Motor neuron (in vitro differentiated cells): Measurements from ENCODE around the gene CATSPERD. TPM values are rescaled to one million over a fixed set of nuclear protein-coding genes. Genes with fewer than 3 reads are reported as not detected.
A peak's percentile ranks its signal among the peaks of the same experiment; 100 is the strongest.

Source experiments
- ATAC-seq, 8 experiments: fragments of 200-7000 bp; cut with Tn5 transposase; replicated peaks in 6 of 8; 2 replicates each; pipeline ENCODE4 v1.8.0; 2021; ENCODE audit warnings: mild to moderate bottlenecking in 8 of 8, moderate library complexity in 8 of 8
- H3K27ac ChIP-seq, 2 donors: fragments of 250-450 bp; sonication (Bioruptor Pico); 2 replicates each; pipeline ENCODE4 v1.9.0; 2021; ENCODE audit warnings: antibody characterized with exemption in 2 of 2, mild to moderate bottlenecking in 2 of 2, moderate library complexity in 1 of 2
- H3K4me1 ChIP-seq, 2 donors: fragments of 250-450 bp; sonication (Bioruptor Pico); replicated peaks in 1 of 2; 2 replicates each; pipeline ENCODE4 v1.6.1; 2021; ENCODE audit warnings: antibody characterized with exemption in 2 of 2, mild to moderate bottlenecking in 2 of 2, moderate library complexity in 1 of 2
- H3K4me3 ChIP-seq, 5 donors: fragments of 250-450 bp; sonication (Bioruptor Pico); 2 replicates each; pipeline ENCODE4 v1.9.0; 2021; ENCODE audit warnings: antibody characterized with exemption in 5 of 5, mild to moderate bottlenecking in 5 of 5, moderate library complexity in 4 of 5
- WGBS, 10 experiments: fragments of 450-650 bp; shearing (Covaris generic); methylation state at CpG; one replicate each; pipeline ENCODE4 v1.0.0; 2022; 5-methylcytosine and 5-hydroxymethylcytosine counted together
- in situ Hi-C, 9 experiments: fragments of 400-800 bp; cut with MboI; loops; one replicate each; pipeline ENCODE4 v1.15.0; 2021; ENCODE audit warnings: low sequenced_read_pairs in 9 of 9, low pct_unique_long_range_greater_than_20kb in 2 of 9; ENCODE audit not compliant: unreplicated experiment in 9 of 9
- total RNA-seq, 8 experiments: library from RNA; unstranded; fragments of 300-600 nt; gene quantifications; 2 replicates each; pipeline versions ENCODE4 v1.2.3 to v1.2.4, GENCODE V29; 2022

Gene CATSPERD
- total RNA-seq, 8 experiments from 2014 or later = 0.05 TPM; not detected in 7

GRCh38 chr19:5790559-5791520 is 70.4 kb downstream of the CATSPERD start, which contains the start of gene DUS3L:
Gene DUS3L, minus strand, starts transcription at chr19:5791163. Its CDS starts 22 bp downstream, at chr19:5791141.
- Histone ChIP-seq H3K27ac (peak within 1 kb of the TSS; percentile 97), H3K4me3 (peak within 1 kb of the TSS; percentile 71 to 95 (median 90)), H3K4me1 (peaks cover 3 to 4% of the 10 kb centered on the region in 2 donors)
- ATAC-seq = peak; percentile 91 to 96 (median 94)
- 0 to 80% (median 9%) methylated on average over 2 to 21 of the region's 72 CpGs; no CpG with 5 or more reads in 2 of the 10 experiments for WGBS, 10 experiments
- in situ Hi-C loops = no loop called here

GRCh38 chr19:5792224-5792623 is 71.8 kb downstream of the CATSPERD start:
- Histone ChIP-seq H3K27ac (no peak overlapping the region), H3K4me1 (peaks cover 3 to 4% of the 10 kb centered on the region in 2 donors), H3K4me3 (no peak overlapping the region)
- in situ Hi-C loops = no loop called here
- 6 to 100% (median 93%) methylated on average over 1 to 17 of the region's 18 CpGs; no CpG with 5 or more reads in 1 of the 10 experiments for WGBS, 10 experiments
- no peak for ATAC-seq

- no peak for ATAC-seq
- no peak overlapping the region for H3K27ac ChIP-seq
- H3K4me3 ChIP-seq = no peak overlapping the region
- 67 to 100% (median 98%) methylated on average over 1 to 3 of the region's 3 CpGs for WGBS, 10 experiments
- in situ Hi-C loops = no loop called here
- H3K4me1 ChIP-seq = peaks cover 3 to 4% of the 10 kb centered on the region in 2 donors
Observed at GRCh38 chr19:5793188-5793587, 72.8 kb downstream of the CATSPERD start.

GRCh38 chr19:5795382-5795919 is 75.0 kb downstream of the CATSPERD start:
- WGBS, 10 experiments = 61 to 100% (median 83%) methylated on average over 1 to 5 of the region's 7 CpGs; no CpG with 5 or more reads in 3 of the 10 experiments
- peaks cover 0 to 4% of the 10 kb centered on the region in 2 donors for H3K4me1 ChIP-seq
- ATAC-seq = no peak
- no peak overlapping the region for H3K4me3 ChIP-seq
- in situ Hi-C loops = no loop called here
- H3K27ac ChIP-seq = no peak overlapping the region

- H3K4me1 ChIP-seq = peaks cover 5 to 11% of the 10 kb centered on the region in 2 donors
- 60 to 100% (median 85%) methylated on average over 1 to 8 of the region's 8 CpGs; no CpG with 5 or more reads in 3 of the 10 experiments for WGBS, 10 experiments
- no peak overlapping the region for H3K4me3 ChIP-seq
- no peak for ATAC-seq
- in situ Hi-C loops = no loop called here
- no peak overlapping the region for H3K27ac ChIP-seq
Observed at GRCh38 chr19:5798244-5798643, 77.8 kb downstream of the CATSPERD start.

- in situ Hi-C loops = loop anchor here in 1 of 9 experiments (10.0 to 25.0 kb wide), 2 partner anchors 85 to 213 kb away; no protein-coding TSS in a partner anchor
- no peak overlapping the region for H3K4me3 ChIP-seq
- WGBS, 10 experiments = 36 to 85% (median 59%) methylated on average over 1 to 6 of the region's 37 CpGs; no CpG with 5 or more reads in 6 of the 10 experiments
- peaks cover 5 to 17% of the 10 kb centered on the region in 2 donors for H3K4me1 ChIP-seq
- H3K27ac ChIP-seq = no peak overlapping the region
- ATAC-seq = no peak
Observed at GRCh38 chr19:5799247-5800241, 79.1 kb downstream of the CATSPERD start.

GRCh38 chr19:5800361-5801270 is 80.2 kb downstream of the CATSPERD start:
- H3K27ac ChIP-seq = no peak overlapping the region
- H3K4me1 ChIP-seq = peaks cover 5 to 19% of the 10 kb centered on the region in 2 donors
- in situ Hi-C loops = loop anchor here in 1 of 9 experiments (10.0 to 25.0 kb wide), 2 partner anchors 84 to 212 kb away; no protein-coding TSS in a partner anchor
- H3K4me3 ChIP-seq = no peak overlapping the region
- peak in 1 of 8 experiments; percentile 7 for ATAC-seq
- 20 to 100% (median 69%) methylated on average over 1 to 6 of the region's 17 CpGs; no CpG with 5 or more reads in 4 of the 10 experiments for WGBS, 10 experiments

- 0 to 100% (median 10%) methylated on average over 1 to 4 of the region's 33 CpGs; no CpG with 5 or more reads in 4 of the 10 experiments for WGBS, 10 experiments
- peaks cover 11 to 26% of the 10 kb centered on the region in 2 donors for H3K4me1 ChIP-seq
- peak in 7 of 8 experiments; percentile 37 to 65 (median 45) for ATAC-seq
- H3K4me3 ChIP-seq = no peak overlapping the region
- in situ Hi-C loops = loop anchor here in 1 of 9 experiments (10.0 to 25.0 kb wide), 2 partner anchors 83 to 210 kb away; no protein-coding TSS in a partner anchor
- peak overlapping the region in 1 of 2 donors; percentile 0 for H3K27ac ChIP-seq
Observed at GRCh38 chr19:5801796-5802619, 81.6 kb downstream of the CATSPERD start.

GRCh38 chr19:5803441-5803751 is 83.0 kb downstream of the CATSPERD start:
- in situ Hi-C loops = loop anchor here in 1 of 9 experiments (10.0 to 25.0 kb wide), 2 partner anchors 81 to 209 kb away; no protein-coding TSS in a partner anchor
- no peak for ATAC-seq
- Histone ChIP-seq H3K27ac (no peak overlapping the region), H3K4me1 (peaks cover 11 to 26% of the 10 kb centered on the region in 2 donors), H3K4me3 (no peak overlapping the region)
- 0 to 42% methylated on average over 1 to 7 of the region's 8 CpGs; no CpG with 5 or more reads in 8 of the 10 experiments for WGBS, 10 experiments

- in situ Hi-C loops = loop anchor here in 1 of 9 experiments (10.0 to 25.0 kb wide), 2 partner anchors 81 to 208 kb away; no protein-coding TSS in a partner anchor
Observed at GRCh38 chr19:5803752-5804515, 83.5 kb downstream of the CATSPERD start.

More at GRCh38 chr19:5803752-5804515, 83.5 kb downstream of the CATSPERD start:
- WGBS, 10 experiments = 14 to 35% methylated on average over 10 to 12 of the region's 54 CpGs; no CpG with 5 or more reads in 8 of the 10 experiments
- Histone ChIP-seq H3K4me1 (peaks cover 11 to 26% of the 10 kb centered on the region in 2 donors), H3K27ac (no peak overlapping the region), H3K4me3 (peak overlapping the region in 1 of 5 donors; percentile 37)
- peak; percentile 72 to 91 (median 75) for ATAC-seq
